Melanocyte of skin (primary cell): ENCODE measurements around the gene RUNX2. TPM values are rescaled to one million over a fixed set of nuclear protein-coding genes. Genes with fewer than 3 reads are reported as not detected.

Source experiments
- total RNA-seq, 2 donors: library from RNA; depleted of rRNA; stranded (reverse); fragments of >200 nt; gene quantifications; 2 replicates each; pipeline ENCODE4 v1.2.3, GENCODE V29; 2012

Gene RUNX2
- total RNA-seq = 1 to 10 TPM in 1 of 2 donors, under 1 TPM in 1; 1.00 to 1.7 TPM

DNA sequence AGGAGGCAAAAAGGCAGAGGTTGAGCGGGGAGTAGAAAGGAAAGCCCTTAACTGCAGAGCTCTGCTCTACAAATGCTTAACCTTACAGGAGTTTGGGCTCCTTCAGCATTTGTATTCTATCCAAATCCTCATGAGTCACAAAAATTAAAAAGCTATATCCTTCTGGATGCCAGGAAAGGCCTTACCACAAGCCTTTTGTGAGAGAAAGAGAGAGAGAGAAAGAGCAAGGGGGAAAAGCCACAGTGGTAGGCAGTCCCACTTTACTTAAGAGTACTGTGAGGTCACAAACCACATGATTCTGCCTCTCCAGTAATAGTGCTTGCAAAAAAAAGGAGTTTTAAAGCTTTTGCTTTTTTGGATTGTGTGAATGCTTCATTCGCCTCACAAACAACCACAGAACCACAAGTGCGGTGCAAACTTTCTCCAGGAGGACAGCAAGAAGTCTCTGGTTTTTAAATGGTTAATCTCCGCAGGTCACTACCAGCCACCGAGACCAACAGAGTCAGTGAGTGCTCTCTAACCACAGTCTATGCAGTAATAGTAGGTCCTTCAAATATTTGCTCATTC, at the start of gene RUNX2:
Gene RUNX2 (plus strand): TSS at position 375 of the 567 bp plus-strand sequence. CDS start 397 bp downstream, outside the sequence.

DNA sequence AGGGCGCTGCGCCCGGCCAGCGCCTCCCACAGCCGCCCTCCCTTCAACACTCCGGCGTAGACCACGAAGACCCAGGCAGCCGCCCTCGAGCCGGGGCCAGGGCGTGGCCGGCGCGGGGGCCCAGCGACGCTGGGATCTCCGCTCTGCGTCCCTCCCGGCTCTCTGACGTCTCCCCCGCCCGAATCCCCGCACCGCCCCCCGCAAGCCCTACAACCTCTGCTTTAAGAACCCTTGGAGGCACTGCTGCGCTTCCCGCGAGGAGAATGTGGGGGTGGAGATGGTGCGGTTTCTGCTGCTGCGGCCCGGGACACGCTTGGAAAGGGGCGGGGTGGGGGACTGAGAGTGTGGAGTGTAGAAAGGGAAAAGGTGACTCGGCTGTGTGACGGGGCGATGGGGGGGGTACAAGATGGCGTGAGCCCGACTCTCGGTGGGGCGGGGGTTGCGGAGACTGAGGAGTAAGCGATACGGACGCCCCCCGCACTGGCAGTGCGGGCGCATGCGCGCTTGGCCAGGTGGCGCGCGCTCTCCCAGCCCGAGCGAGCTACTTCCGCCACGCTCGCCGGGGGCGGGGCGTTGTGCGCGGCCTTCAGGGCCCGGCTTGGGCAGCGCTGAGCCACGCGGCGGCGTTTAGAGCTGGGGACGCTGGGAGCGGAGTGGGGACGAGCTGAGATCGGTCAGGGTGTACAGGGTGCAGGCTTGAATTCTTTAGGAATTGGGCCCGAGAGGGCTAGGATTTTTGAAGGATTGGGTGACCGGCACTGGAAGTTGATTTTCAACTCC, 49.6 kb downstream of the RUNX2 start, which contains the start of gene SUPT3H:
Gene SUPT3H (minus strand): TSS at position 381 of the 780 bp plus-strand sequence.

Other genes with a start within 250 kb of the RUNX2 start
- 1 to 10 TPM; 3.8 to 5.3 TPM for gene SUPT3H, start 49.6 kb downstream of the RUNX2 start, total RNA-seq